Activated T-cell treated with anti-CD3 and anti-CD28 coated beads for 4 hours (primary cell): ENCODE data around the gene MPDZ.

Experiments used
- DNase-seq: peaks from one replicate; pipeline ENCODE4 v3.0.0-alpha.2; 2020

The MPDZ gene

GRCh38 chr9:13070612-13071595 is 208.6 kb downstream of the MPDZ start:
- DNase-seq: no peak

- no peak for DNase-seq
Measured at GRCh38 chr9:13069498-13069897, 210.0 kb downstream of the MPDZ start.

DNA sequence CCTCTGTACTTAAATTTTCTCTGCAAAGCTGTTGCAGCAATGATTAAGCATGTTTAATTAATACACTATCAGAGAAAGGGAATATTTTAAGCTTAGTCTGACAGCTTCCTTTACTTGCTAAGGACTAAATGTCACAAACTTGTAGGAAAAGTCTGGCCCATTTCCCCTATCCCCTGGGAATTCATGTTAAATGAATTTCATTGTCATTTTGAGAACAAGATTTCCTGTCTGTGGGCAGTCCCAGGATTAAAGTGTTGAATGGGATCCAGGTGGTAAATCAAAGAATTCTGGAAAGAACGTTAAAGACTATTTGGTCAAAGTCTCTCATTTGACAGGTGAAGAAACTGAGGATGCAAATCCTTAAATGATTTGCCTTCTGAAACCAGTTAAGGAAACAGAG is 214.8 kb downstream of the MPDZ start:
- no peak for DNase-seq

DNA sequence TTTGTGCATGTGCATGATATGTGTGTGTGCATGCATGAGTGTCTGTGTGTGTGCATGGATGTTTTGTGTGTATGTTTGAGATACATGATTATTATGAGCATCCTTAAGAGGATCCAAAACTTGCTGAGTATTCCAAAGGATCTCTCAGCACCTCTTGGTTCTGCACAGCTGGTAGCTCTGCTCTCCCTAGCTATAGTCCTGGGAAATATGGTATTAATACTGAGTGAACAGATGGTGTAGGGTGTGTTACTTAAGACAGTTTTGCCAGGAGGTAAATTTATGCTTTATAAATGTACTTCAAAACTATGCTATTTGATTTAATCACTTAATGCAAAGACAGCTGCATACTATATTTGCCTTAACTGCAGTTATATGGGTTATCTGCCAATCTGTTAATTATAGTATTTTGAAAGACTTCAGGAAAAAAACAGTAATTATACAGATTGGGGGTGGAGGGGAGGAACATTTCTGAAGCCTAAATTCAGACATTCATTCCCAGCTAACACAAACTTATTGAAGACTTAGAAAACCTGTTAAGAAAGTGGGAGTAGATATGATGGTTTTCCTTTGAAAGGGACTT is 215.5 kb downstream of the MPDZ start:
- DNase-seq: no peak

DNA sequence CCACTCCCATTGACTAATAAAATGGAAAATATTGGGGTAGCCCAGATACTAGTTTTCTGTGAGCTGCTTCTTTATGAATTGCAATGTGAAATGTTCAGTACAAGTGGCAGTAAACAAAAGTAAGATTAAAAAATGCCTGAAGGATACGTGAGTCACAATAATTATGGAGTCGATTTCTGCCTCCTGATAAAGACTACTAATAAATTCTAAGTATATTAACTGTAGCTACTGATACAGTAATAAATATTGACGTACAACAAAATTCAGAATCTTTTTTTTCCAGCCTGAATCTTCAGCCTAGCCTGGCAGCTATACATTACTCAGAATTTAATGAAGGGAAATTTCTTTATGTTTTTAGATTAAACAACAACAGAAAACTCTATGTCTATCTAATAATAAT is 218.1 kb downstream of the MPDZ start:
- no peak for DNase-seq
